Glutamatergic neuron (in vitro differentiated cells): ENCODE measurements around the gene SLC12A6. TPM values are rescaled to one million over a fixed set of nuclear protein-coding genes. Genes with fewer than 3 reads are reported as not detected.

ENCODE experiments used
- DNase-seq: peaks from one replicate; pipeline ENCODE4 v3.0.0; 2022
- H3K27ac Mint-ChIP-seq: one replicate; pipeline ENCODE4 v1.8.0; 2020; ENCODE audit warnings: mild to moderate bottlenecking, mixed read lengths, inconsistent platforms; ENCODE audit not compliant: unreplicated experiment
- H3K27me3 Mint-ChIP-seq: one replicate; pipeline ENCODE4 v1.8.0; 2020; ENCODE audit warnings: mild to moderate bottlenecking, moderate library complexity, mixed read lengths, inconsistent platforms; ENCODE audit not compliant: unreplicated experiment
- H3K36me3 Mint-ChIP-seq: one replicate; pipeline ENCODE4 v1.8.0; 2020; ENCODE audit warnings: mild to moderate bottlenecking, mixed read lengths, inconsistent platforms; ENCODE audit not compliant: unreplicated experiment
- H3K4me1 Mint-ChIP-seq: one replicate; pipeline ENCODE4 v1.8.0; 2020; ENCODE audit warnings: mild to moderate bottlenecking, low read depth, mixed read lengths, inconsistent platforms; ENCODE audit not compliant: unreplicated experiment
- H3K4me3 Mint-ChIP-seq: one replicate; pipeline ENCODE4 v1.8.0; 2020; ENCODE audit warnings: mild to moderate bottlenecking, mixed read lengths, inconsistent platforms; ENCODE audit not compliant: unreplicated experiment
- H3K9me3 Mint-ChIP-seq: one replicate; pipeline ENCODE4 v1.8.0; 2020; ENCODE audit warnings: mild to moderate bottlenecking, moderate library complexity, mixed read lengths, inconsistent platforms; ENCODE audit not compliant: unreplicated experiment
- total RNA-seq: library from RNA; stranded (reverse); fragmentation: NEBNext Ultra II Directional; extraction: Animal tissue kit (Norgen Biotek cat#: 25700); gene quantifications from one replicate; pipeline ENCODE4 v1.2.1, GENCODE V29; 2021; ENCODE audit not compliant: unreplicated experiment
- TF ChIP-seq, protein P1 (sequence below): fragments of 200-600 bp; sonication (generic); IDR thresholded peaks from one replicate; pipeline ENCODE4 v1.5.0; 2021; ENCODE audit not compliant: partially characterized antibody, unreplicated experiment

Gene SLC12A6
- total RNA-seq, 1 donor from 2014 or later, result 43.3 TPM

- TF ChIP-seq, protein P1, sequence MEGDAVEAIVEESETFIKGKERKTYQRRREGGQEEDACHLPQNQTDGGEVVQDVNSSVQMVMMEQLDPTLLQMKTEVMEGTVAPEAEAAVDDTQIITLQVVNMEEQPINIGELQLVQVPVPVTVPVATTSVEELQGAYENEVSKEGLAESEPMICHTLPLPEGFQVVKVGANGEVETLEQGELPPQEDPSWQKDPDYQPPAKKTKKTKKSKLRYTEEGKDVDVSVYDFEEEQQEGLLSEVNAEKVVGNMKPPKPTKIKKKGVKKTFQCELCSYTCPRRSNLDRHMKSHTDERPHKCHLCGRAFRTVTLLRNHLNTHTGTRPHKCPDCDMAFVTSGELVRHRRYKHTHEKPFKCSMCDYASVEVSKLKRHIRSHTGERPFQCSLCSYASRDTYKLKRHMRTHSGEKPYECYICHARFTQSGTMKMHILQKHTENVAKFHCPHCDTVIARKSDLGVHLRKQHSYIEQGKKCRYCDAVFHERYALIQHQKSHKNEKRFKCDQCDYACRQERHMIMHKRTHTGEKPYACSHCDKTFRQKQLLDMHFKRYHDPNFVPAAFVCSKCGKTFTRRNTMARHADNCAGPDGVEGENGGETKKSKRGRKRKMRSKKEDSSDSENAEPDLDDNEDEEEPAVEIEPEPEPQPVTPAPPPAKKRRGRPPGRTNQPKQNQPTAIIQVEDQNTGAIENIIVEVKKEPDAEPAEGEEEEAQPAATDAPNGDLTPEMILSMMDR, result no peak
- no peaks in the 10 kb centered on the region for H3K36me3 Mint-ChIP-seq
- no peaks in the 10 kb centered on the region for H3K9me3 Mint-ChIP-seq
- no peaks in the 10 kb centered on the region for H3K4me1 Mint-ChIP-seq
- H3K27me3 Mint-ChIP-seq, result no peaks in the 10 kb centered on the region
- DNase-seq, result no peak
- no peak overlapping the region for H3K4me3 Mint-ChIP-seq
- no peak overlapping the region for H3K27ac Mint-ChIP-seq
These were observed 62.4 kb downstream of the SLC12A6 start for GRCh38 chr15:34275154-34275553.

- TF ChIP-seq, protein P1, result no peak
- H3K4me3 Mint-ChIP-seq, result no peak overlapping the region
- no peaks in the 10 kb centered on the region for H3K4me1 Mint-ChIP-seq
- H3K36me3 Mint-ChIP-seq, result no peaks in the 10 kb centered on the region
- H3K27me3 Mint-ChIP-seq, result no peaks in the 10 kb centered on the region
- no peak overlapping the region for H3K27ac Mint-ChIP-seq
- DNase-seq, result no peak
- no peaks in the 10 kb centered on the region for H3K9me3 Mint-ChIP-seq
These were observed 66.1 kb downstream of the SLC12A6 start for GRCh38 chr15:34271493-34271892.

GRCh38 chr15:34266751-34267150 lies 70.8 kb downstream of the SLC12A6 start:
- Mint-ChIP-seq H3K27ac (no peak overlapping the region), H3K4me1 (no peaks in the 10 kb centered on the region)

DNA sequence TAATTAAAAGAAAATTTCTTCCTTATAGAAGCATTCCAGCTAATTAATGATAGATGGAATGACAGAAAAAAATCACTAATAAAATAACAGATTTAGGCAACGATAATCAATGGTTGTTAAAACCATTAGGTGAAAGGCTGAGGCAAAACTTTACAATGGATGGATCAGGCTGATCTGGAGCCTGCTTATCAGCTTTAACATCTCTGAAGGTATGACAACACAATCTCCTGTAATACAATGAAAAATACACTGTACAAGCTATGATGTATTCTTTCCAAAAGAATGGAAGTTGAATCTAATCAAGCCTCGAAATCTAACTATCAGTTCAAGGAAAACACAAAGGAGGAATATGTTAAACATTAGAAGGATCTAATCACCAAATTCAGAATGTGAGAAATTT lies 73.5 kb downstream of the SLC12A6 start:
- TF ChIP-seq, protein P1, result no peak
- no peaks in the 10 kb centered on the region for H3K9me3 Mint-ChIP-seq
- no peak overlapping the region for H3K27ac Mint-ChIP-seq
- no peaks in the 10 kb centered on the region for H3K36me3 Mint-ChIP-seq
- DNase-seq, result no peak
- no peaks in the 10 kb centered on the region for H3K27me3 Mint-ChIP-seq
- no peaks in the 10 kb centered on the region for H3K4me1 Mint-ChIP-seq
- H3K4me3 Mint-ChIP-seq, result no peak overlapping the region

More at GRCh38 chr15:34266751-34267150, 70.8 kb downstream of the SLC12A6 start:
- TF ChIP-seq, protein P1, result no peak
- no peak overlapping the region for H3K4me3 Mint-ChIP-seq
- DNase-seq, result no peak
- H3K9me3 Mint-ChIP-seq, result no peaks in the 10 kb centered on the region
- no peaks in the 10 kb centered on the region for H3K36me3 Mint-ChIP-seq
- no peaks in the 10 kb centered on the region for H3K27me3 Mint-ChIP-seq

DNA sequence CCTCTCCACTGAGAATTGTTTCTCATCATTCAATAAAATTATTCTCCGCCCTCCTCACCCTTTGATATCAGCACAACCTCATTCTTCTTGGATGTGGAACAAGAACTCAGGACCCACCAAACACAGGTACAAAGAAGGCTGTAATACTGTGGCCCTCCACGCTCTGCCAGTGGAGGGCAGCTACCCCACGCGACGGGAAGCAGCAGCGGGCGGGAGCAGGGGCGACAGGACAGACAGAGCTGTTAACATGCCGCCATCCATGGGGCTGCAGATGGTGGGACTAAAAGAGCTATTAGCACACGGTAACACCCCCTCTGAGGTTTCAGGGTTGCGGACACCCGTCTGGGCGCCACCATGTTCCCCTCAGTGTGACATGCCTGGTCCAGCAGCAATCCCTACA lies 75.2 kb downstream of the SLC12A6 start:
- Mint-ChIP-seq H3K36me3 (no peaks in the 10 kb centered on the region), H3K27me3 (no peaks in the 10 kb centered on the region), H3K27ac (no peak overlapping the region), H3K4me3 (no peak overlapping the region), H3K9me3 (no peaks in the 10 kb centered on the region), H3K4me1 (peaks cover 8% of the 10 kb centered on the region)
- DNase-seq, result no peak
- TF ChIP-seq, protein P1, result no peak
